Sigmoid colon (tissue), 4 donors: Measurements from ENCODE around the gene TMCO5A.

Source experiments
- CTCF ChIP-seq, 4 experiments: fragments of 450-650 bp in 3 of 4; fragments of 200-600 bp in 1 of 4; IDR thresholded peaks; one replicate each; pipeline ENCODE4 v1.5.1; 2016 to 2019; ENCODE audit warnings: antibody characterized with exemption in 4 of 4, mild to moderate bottlenecking in 3 of 4, moderate library complexity in 2 of 4
- EP300 ChIP-seq, 4 donors: sonication (generic); formaldehyde crosslinking; IDR thresholded peaks; one replicate each; pipeline ENCODE4 v1.6.1; 2017; ENCODE audit warnings: antibody characterized with exemption in 4 of 4
- POLR2A ChIP-seq, 2 donors: fragments of 450-650 bp; IDR thresholded peaks; one replicate each; pipeline ENCODE4 v1.6.1; 2016; ENCODE audit warnings: antibody characterized with exemption in 2 of 2, mild to moderate bottlenecking in 2 of 2, moderate library complexity in 2 of 2

- TF ChIP-seq POLR2A (IDR thresholded peaks at IDR 0.05) = no peak
- no peak for TF ChIP-seq CTCF (IDR thresholded peaks at IDR 0.05)
- TF ChIP-seq EP300 (IDR thresholded peaks at IDR 0.05) = no peak
Measured at GRCh38 chr15:37893309-37893708, 41.1 kb upstream of the TMCO5A start.
